OCI-LY3 (cell line): ENCODE data around the gene ST3GAL6.

ENCODE experiments used
- EZH2phosphoT487 ChIP-seq: fragments of 200-600 bp; shearing (Covaris generic); IDR thresholded peaks from 2 replicates; pipeline ENCODE4 v1.6.1; 2018; ENCODE audit warnings: antibody characterized with exemption, mixed run types, low read depth
- TF ChIP-seq, protein P1 (sequence below): fragments of 200-600, 300-600 bp; sonication (generic); IDR thresholded peaks from 2 replicates; pipeline ENCODE4 v1.5.1; 2014; ENCODE audit warnings: antibody characterized with exemption, low read length, low read depth

DNA sequence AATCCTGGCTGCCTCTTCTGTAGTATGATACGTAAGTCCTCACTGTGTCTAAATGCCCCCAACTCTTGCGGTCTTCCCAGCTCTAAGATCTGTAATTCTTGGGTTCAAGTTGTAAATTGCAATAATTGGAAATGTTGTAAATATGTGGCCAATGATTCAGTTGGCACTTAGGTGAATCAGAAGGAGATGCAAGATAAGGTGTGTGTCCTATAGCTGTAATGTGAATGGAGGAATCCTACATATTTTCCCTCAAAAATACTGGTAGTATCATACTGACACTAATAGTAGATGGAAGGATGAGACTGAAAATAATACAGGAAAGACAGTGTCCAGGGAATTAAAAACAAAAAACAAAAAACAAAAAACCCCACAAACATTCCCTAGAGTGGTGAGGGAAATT, 3.5 kb upstream of the ST3GAL6 start:
- TF ChIP-seq EZH2phosphoT487: no peak
- TF ChIP-seq, protein P1, sequence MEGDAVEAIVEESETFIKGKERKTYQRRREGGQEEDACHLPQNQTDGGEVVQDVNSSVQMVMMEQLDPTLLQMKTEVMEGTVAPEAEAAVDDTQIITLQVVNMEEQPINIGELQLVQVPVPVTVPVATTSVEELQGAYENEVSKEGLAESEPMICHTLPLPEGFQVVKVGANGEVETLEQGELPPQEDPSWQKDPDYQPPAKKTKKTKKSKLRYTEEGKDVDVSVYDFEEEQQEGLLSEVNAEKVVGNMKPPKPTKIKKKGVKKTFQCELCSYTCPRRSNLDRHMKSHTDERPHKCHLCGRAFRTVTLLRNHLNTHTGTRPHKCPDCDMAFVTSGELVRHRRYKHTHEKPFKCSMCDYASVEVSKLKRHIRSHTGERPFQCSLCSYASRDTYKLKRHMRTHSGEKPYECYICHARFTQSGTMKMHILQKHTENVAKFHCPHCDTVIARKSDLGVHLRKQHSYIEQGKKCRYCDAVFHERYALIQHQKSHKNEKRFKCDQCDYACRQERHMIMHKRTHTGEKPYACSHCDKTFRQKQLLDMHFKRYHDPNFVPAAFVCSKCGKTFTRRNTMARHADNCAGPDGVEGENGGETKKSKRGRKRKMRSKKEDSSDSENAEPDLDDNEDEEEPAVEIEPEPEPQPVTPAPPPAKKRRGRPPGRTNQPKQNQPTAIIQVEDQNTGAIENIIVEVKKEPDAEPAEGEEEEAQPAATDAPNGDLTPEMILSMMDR: no peak
